Keratinocyte (primary cell): ENCODE data around the gene CYP11A1.

ENCODE experiments used
- CTCF ChIP-seq, 3 experiments: IDR thresholded peaks in 1 of 3; conservative IDR thresholded peaks in 1 of 3; optimal IDR thresholded peaks in 1 of 3; 2 replicates in 2 of 3; 3 replicates in 1 of 3; pipeline versions ENCODE3 to v1.5.1; 2011; ENCODE audit warnings: low read length in 3 of 3, mild to moderate bottlenecking in 3 of 3, moderate library complexity in 2 of 3, control low read depth in 1 of 3, inconsistent platforms in 1 of 3; ENCODE audit not compliant: insufficient read depth in 2 of 3; ENCODE audit errors: extremely low read depth in 1 of 3
- EZH2 ChIP-seq: IDR thresholded peaks from one replicate; pipeline ENCODE4 v1.6.1; 2012; ENCODE audit warnings: inconsistent platforms, mild to moderate bottlenecking, low read length, moderate library complexity

- TF ChIP-seq CTCF (optimal IDR thresholded peaks at IDR 0.05 in 1 of 3, IDR thresholded peaks at IDR 0.05 in 1 of 3, conservative IDR thresholded peaks at IDR 0.05 in 1 of 3; ENCODE audit: extremely low read depth in 1 of 3, insufficient read depth in 2 of 3, low read length in 3 of 3): no peak
- no peak for TF ChIP-seq EZH2
These were observed 77.8 kb downstream of the CYP11A1 start for GRCh38 chr15:74289671-74290070.
